H4 (cell line): Measurements from ENCODE around the gene NXPH1. TPM values are rescaled to one million over a fixed set of nuclear protein-coding genes. Genes with fewer than 3 reads are reported as not detected.

Experiments used
- total RNA-seq: library from RNA; depleted of rRNA; stranded (reverse); fragments of >200 nt; shearing (Covaris generic); gene quantifications from 2 replicates; pipeline ENCODE4 v1.2.3, GENCODE V29; 2014; rRNA removed

NXPH1 gene
- total RNA-seq, 1 experiment from 2014 or later = 0.70 TPM

Other genes with a start within 250 kb of the NXPH1 start
- 2.6 and 6.4 TPM in 2 replicates for gene ICA1, start 171.4 kb upstream of the NXPH1 start, total RNA-seq